OCI-LY3 (cell line): ENCODE data around the gene RRP12.

Source experiments
- H2AFZ ChIP-seq: fragments of 200-600, 300-600 bp; shearing (Covaris generic); 2 replicates; pipeline ENCODE4 v1.6.0; 2014; ENCODE audit warnings: antibody characterized with exemption, low read depth, low read length
- H3K27ac ChIP-seq: fragments of 200-600, 300-600 bp; sonication (generic); 2 replicates; pipeline ENCODE4 v1.5.1; 2014; ENCODE audit warnings: mild to moderate bottlenecking, low read length, moderate library complexity, mixed read lengths
- H3K27me3 ChIP-seq: fragments of 200-600, 300-600 bp; sonication (generic); 2 replicates; pipeline ENCODE4 v1.6.1; 2014; ENCODE audit warnings: low read depth, low read length, mixed read lengths
- H3K36me3 ChIP-seq: fragments of 200-600, 300-600 bp; sonication (generic); replicated peaks from 2 replicates; pipeline ENCODE3; 2014; ENCODE audit warnings: low read depth, low read length, mixed read lengths
- H3K4me1 ChIP-seq: fragments of 300-600, 200-600 bp; sonication (generic); 2 replicates; pipeline ENCODE4 v1.6.1; 2014; ENCODE audit warnings: low read length, mixed read lengths
- H3K4me2 ChIP-seq: fragments of 200-600, 300-600 bp; sonication (generic); 2 replicates; pipeline ENCODE4 v1.6.1; 2014; ENCODE audit warnings: low read length, mixed read lengths
- H3K4me3 ChIP-seq: fragments of 300-600, 200-600 bp; sonication (generic); 2 replicates; pipeline ENCODE4 v1.5.1; 2014; ENCODE audit warnings: antibody characterized with exemption, mild to moderate bottlenecking, low read length, moderate library complexity
- H3K79me2 ChIP-seq: fragments of 300-600, 200-600 bp; shearing (Covaris generic); 2 replicates; pipeline ENCODE4 v1.6.1; 2014; ENCODE audit warnings: mild to moderate bottlenecking, low read length, mixed read lengths
- H3K9ac ChIP-seq: fragments of 300-600, 200-600 bp; shearing (Covaris generic); 2 replicates; pipeline ENCODE4 v1.6.0; 2014; ENCODE audit warnings: mild to moderate bottlenecking, low read length, moderate library complexity
- H3K9me3 ChIP-seq: fragments of 200-600, 300-600 bp; shearing (Covaris generic); 2 replicates; pipeline ENCODE4 v1.6.1; 2014; ENCODE audit warnings: low read length, mixed read lengths; ENCODE audit not compliant: insufficient read depth
- H4K20me1 ChIP-seq: fragments of 200-600, 300-600 bp; sonication (generic); 2 replicates; pipeline ENCODE4 v1.6.1; 2016; ENCODE audit warnings: low read length, mixed read lengths; ENCODE audit not compliant: insufficient read depth
- EZH2phosphoT487 ChIP-seq: fragments of 200-600 bp; shearing (Covaris generic); IDR thresholded peaks from 2 replicates; pipeline ENCODE4 v1.6.1; 2018; ENCODE audit warnings: antibody characterized with exemption, mixed run types, low read depth
- TF ChIP-seq, protein P1 (sequence below): fragments of 200-600, 300-600 bp; sonication (generic); IDR thresholded peaks from 2 replicates; pipeline ENCODE4 v1.5.1; 2014; ENCODE audit warnings: antibody characterized with exemption, low read length, low read depth

Gene RRP12

DNA sequence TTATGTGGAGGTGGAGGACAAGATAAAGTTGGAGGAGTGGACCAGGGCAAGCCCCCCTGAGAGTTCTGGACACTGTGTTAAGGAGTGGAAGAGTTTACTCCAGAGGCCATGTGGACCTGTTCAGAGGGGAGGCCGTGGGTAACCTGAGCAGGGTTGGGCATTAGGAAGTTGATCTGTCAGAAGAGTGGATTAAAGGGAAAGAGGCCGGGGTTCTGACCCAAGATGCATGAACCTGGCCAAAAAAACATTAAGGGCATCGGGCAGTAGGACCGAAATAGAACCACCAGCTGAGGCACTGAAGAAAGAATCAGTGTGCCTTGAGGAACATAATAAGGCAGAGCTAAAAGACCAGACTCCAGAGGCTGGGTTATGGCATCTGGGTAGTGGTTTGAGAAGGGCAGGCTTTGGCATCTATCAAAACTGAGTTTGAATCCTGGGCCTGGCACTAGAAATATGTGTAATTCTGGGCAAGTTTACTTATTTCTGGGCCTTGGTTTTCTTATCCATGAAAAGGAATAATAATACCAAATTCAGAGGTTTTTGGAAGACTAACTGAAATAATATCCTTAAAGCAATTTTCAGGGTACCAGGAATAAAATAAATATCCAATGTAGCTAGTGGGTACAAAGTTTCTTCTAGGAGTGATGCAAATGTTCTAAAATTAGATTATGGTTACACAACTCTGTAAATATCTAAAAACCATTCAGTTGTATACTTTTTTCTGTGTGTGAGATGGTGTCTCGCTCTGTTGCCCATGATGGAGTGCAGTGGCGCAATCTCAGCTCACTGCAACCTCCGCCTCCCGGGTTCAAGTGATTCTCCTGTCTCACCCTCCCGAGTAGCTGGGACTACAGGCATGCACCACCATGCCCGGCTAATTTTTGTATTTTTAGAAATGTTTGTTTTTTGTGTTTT lies 93.0 kb downstream of the RRP12 start:
- H2AFZ ChIP-seq = no peak overlapping the region
- H3K36me3 ChIP-seq = no peaks in the 10 kb centered on the region
- H3K27me3 ChIP-seq = no peaks in the 10 kb centered on the region
- no peaks in the 10 kb centered on the region for H3K79me2 ChIP-seq
- no peak overlapping the region for H3K4me3 ChIP-seq
- no peaks in the 10 kb centered on the region for H3K9me3 ChIP-seq
- H3K27ac ChIP-seq = no peak overlapping the region
- H4K20me1 ChIP-seq = no peaks in the 10 kb centered on the region
- no peak overlapping the region for H3K4me2 ChIP-seq
- H3K4me1 ChIP-seq = no peaks in the 10 kb centered on the region
- TF ChIP-seq EZH2phosphoT487 = no peak
- TF ChIP-seq, protein P1, sequence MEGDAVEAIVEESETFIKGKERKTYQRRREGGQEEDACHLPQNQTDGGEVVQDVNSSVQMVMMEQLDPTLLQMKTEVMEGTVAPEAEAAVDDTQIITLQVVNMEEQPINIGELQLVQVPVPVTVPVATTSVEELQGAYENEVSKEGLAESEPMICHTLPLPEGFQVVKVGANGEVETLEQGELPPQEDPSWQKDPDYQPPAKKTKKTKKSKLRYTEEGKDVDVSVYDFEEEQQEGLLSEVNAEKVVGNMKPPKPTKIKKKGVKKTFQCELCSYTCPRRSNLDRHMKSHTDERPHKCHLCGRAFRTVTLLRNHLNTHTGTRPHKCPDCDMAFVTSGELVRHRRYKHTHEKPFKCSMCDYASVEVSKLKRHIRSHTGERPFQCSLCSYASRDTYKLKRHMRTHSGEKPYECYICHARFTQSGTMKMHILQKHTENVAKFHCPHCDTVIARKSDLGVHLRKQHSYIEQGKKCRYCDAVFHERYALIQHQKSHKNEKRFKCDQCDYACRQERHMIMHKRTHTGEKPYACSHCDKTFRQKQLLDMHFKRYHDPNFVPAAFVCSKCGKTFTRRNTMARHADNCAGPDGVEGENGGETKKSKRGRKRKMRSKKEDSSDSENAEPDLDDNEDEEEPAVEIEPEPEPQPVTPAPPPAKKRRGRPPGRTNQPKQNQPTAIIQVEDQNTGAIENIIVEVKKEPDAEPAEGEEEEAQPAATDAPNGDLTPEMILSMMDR = no peak
- H3K9ac ChIP-seq = no peak overlapping the region

DNA sequence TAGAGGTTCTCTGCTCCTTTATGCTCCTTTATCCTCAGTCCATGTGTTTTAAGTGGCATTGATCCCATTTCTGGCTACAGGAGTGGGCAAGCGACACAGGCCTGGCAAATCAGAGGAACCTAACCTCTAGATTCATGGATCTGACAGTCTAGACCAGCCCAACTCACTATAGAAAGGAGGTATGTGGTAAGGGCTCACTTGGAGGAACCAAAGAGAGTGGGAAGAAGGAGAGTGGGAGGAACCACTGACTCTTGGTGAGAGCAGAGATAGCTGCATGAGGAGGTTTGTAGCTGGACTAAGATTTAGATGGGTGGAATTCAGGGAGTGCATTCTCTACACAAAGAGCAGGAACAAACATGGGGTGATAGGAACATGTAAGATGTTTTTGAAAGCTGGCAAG lies 93.7 kb downstream of the RRP12 start:
- Histone ChIP-seq H3K4me2 (no peak overlapping the region), H3K27me3 (no peaks in the 10 kb centered on the region), H4K20me1 (no peaks in the 10 kb centered on the region), H3K4me1 (no peaks in the 10 kb centered on the region), H3K27ac (no peak overlapping the region), H3K9me3 (no peaks in the 10 kb centered on the region), H2AFZ (no peak overlapping the region), H3K9ac (no peak overlapping the region), H3K79me2 (no peaks in the 10 kb centered on the region), H3K4me3 (no peak overlapping the region), H3K36me3 (no peaks in the 10 kb centered on the region)
- no peak for TF ChIP-seq EZH2phosphoT487
- TF ChIP-seq, protein P1 = no peak
